OCI-LY3 (cell line): ENCODE results near the gene CCNB3.

ENCODE experiments used
- CTCF ChIP-seq: fragments of 200-600, 300-600 bp; sonication (generic); IDR thresholded peaks from 2 replicates; pipeline ENCODE4 v1.5.1; 2014; ENCODE audit warnings: antibody characterized with exemption, low read length, low read depth
- EZH2phosphoT487 ChIP-seq: fragments of 200-600 bp; shearing (Covaris generic); IDR thresholded peaks from 2 replicates; pipeline ENCODE4 v1.6.1; 2018; ENCODE audit warnings: antibody characterized with exemption, mixed run types, low read depth

- no peak for TF ChIP-seq CTCF
- no peak for TF ChIP-seq EZH2phosphoT487
Measured at GRCh38 chrX:50180073-50180940, 24.3 kb upstream of the CCNB3 start.
